OCI-LY1 (cell line): Measurements from ENCODE around the gene LRRC8D.

Experiments used
- H2AFZ ChIP-seq: fragments of 200-600 bp; sonication (generic), shearing (Covaris generic); 2 replicates; pipeline ENCODE4 v1.6.0; 2014; ENCODE audit warnings: antibody characterized with exemption, mild to moderate bottlenecking, low read length
- H3F3A ChIP-seq: fragments of 200-600 bp; sonication (generic), shearing (Covaris generic); 2 replicates; pipeline ENCODE4 v1.6.0; 2014; ENCODE audit warnings: mild to moderate bottlenecking, antibody characterized with exemption, low read length, moderate library complexity; ENCODE audit not compliant: insufficient read depth
- H3K27ac ChIP-seq: fragments of 200-600 bp; sonication (generic); 2 replicates; pipeline ENCODE4 v1.5.1; 2014; ENCODE audit warnings: low read length, mixed run types, mild to moderate bottlenecking, low read depth; ENCODE audit not compliant: poor library complexity, severe bottlenecking
- H3K27me3 ChIP-seq: fragments of 200-600 bp; sonication (generic); 2 replicates; pipeline ENCODE4 v1.6.0; 2014; ENCODE audit warnings: antibody characterized with exemption, mild to moderate bottlenecking, low read length, moderate library complexity; ENCODE audit not compliant: insufficient read depth
- H3K36me3 ChIP-seq: fragments of 200-600 bp; sonication (generic); 2 replicates; pipeline ENCODE4 v1.6.1; 2014; ENCODE audit warnings: mild to moderate bottlenecking, antibody characterized with exemption, low read length, moderate library complexity, mixed read lengths; ENCODE audit not compliant: insufficient read depth
- H3K4me1 ChIP-seq: fragments of 200-600 bp; sonication (generic); 2 replicates; pipeline ENCODE4 v1.5.1; 2014; ENCODE audit warnings: mild to moderate bottlenecking, low read length, moderate library complexity; ENCODE audit not compliant: insufficient read depth, severe bottlenecking
- H3K4me2 ChIP-seq: fragments of 200-600 bp; sonication (generic), shearing (Covaris generic); 2 replicates; pipeline ENCODE4 v1.6.1; 2014; ENCODE audit warnings: low read length
- H3K4me3 ChIP-seq: fragments of 200-600 bp; sonication (generic); 2 replicates; pipeline ENCODE4 v1.5.1; 2014; ENCODE audit warnings: low read length, low read depth, mild to moderate bottlenecking, mixed read lengths; ENCODE audit not compliant: poor library complexity, severe bottlenecking
- H3K79me2 ChIP-seq: fragments of 200-600 bp; shearing (Covaris generic); 2 replicates; pipeline ENCODE4 v1.6.1; 2016; ENCODE audit warnings: mixed run types, low read length, mixed read lengths; ENCODE audit not compliant: insufficient read depth
- H3K9ac ChIP-seq: fragments of 200-600 bp; sonication (generic), shearing (Covaris generic); 2 replicates; pipeline ENCODE4 v1.6.1; 2014; ENCODE audit warnings: mild to moderate bottlenecking, low read length, mixed read lengths
- H3K9me2 ChIP-seq: fragments of 200-600 bp; sonication (generic), shearing (Covaris generic); 2 replicates; pipeline ENCODE4 v1.6.1; 2014; ENCODE audit warnings: low read depth, mild to moderate bottlenecking, low read length, mixed read lengths
- H3K9me3 ChIP-seq: fragments of 200-600 bp; shearing (Covaris generic); 2 replicates; pipeline ENCODE4 v1.6.1; 2014; ENCODE audit warnings: low read length, mixed read lengths
- H4K20me1 ChIP-seq: fragments of 200-600 bp; sonication (generic), shearing (Covaris generic); 2 replicates; pipeline ENCODE4 v1.6.0; 2016; ENCODE audit warnings: mild to moderate bottlenecking, low read length; ENCODE audit not compliant: insufficient read depth
- EZH2 ChIP-seq: fragments of 200-600 bp; sonication (generic), shearing (Covaris generic); IDR thresholded peaks from 2 replicates; pipeline ENCODE4 v1.8.0; 2017; ENCODE audit warnings: borderline replicate concordance, mixed run types, mild to moderate bottlenecking, antibody characterized with exemption, low read length, moderate library complexity, mixed read lengths
- TF ChIP-seq, protein P1 (sequence below): fragments of 200-600 bp; sonication (generic), shearing (Covaris generic); IDR thresholded peaks from 2 replicates; pipeline ENCODE4 v1.5.1; 2017; ENCODE audit warnings: mild to moderate bottlenecking, antibody characterized with exemption, low read length, moderate library complexity, mixed read lengths

Gene LRRC8D

DNA sequence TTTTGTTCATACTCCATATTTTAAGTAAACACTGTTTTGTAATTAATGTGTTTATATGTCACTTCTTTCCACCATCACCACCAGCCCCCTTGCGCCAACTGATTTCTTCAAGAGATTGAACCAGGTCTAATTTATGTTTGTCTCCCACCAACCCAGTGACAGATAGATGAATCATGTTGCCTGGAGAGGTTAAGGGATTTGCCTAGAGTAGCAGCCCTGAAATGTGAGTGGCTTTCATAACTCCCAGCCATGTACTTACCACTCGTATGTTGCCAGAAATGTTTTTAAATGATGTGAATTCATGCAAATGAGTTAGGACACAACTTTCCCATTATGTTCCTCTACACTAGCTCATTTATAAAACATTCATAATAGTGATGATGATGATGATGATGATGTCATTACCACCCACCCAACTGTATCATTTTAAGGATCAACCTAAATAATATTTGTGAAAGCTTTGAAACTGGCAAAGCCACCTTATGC is 86.9 kb downstream of the LRRC8D start:
- Histone ChIP-seq H3K4me3 (no peak overlapping the region), H3K27ac (no peak overlapping the region), H3K9me2 (no peaks in the 10 kb centered on the region), H3K27me3 (no peaks in the 10 kb centered on the region), H3K36me3 (peaks cover 19% of the 10 kb centered on the region; the same call in 1 of the 2 replicates), H2AFZ (no peak overlapping the region), H3F3A (no peaks in the 10 kb centered on the region), H3K9me3 (no peaks in the 10 kb centered on the region), H3K79me2 (peaks cover 5% of the 10 kb centered on the region), H3K4me1 (peaks cover 19% of the 10 kb centered on the region), H3K4me2 (no peak overlapping the region), H3K9ac (no peak overlapping the region), H4K20me1 (no peaks in the 10 kb centered on the region)
- TF ChIP-seq, protein P1, sequence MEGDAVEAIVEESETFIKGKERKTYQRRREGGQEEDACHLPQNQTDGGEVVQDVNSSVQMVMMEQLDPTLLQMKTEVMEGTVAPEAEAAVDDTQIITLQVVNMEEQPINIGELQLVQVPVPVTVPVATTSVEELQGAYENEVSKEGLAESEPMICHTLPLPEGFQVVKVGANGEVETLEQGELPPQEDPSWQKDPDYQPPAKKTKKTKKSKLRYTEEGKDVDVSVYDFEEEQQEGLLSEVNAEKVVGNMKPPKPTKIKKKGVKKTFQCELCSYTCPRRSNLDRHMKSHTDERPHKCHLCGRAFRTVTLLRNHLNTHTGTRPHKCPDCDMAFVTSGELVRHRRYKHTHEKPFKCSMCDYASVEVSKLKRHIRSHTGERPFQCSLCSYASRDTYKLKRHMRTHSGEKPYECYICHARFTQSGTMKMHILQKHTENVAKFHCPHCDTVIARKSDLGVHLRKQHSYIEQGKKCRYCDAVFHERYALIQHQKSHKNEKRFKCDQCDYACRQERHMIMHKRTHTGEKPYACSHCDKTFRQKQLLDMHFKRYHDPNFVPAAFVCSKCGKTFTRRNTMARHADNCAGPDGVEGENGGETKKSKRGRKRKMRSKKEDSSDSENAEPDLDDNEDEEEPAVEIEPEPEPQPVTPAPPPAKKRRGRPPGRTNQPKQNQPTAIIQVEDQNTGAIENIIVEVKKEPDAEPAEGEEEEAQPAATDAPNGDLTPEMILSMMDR: no peak
- no peak for TF ChIP-seq EZH2

DNA sequence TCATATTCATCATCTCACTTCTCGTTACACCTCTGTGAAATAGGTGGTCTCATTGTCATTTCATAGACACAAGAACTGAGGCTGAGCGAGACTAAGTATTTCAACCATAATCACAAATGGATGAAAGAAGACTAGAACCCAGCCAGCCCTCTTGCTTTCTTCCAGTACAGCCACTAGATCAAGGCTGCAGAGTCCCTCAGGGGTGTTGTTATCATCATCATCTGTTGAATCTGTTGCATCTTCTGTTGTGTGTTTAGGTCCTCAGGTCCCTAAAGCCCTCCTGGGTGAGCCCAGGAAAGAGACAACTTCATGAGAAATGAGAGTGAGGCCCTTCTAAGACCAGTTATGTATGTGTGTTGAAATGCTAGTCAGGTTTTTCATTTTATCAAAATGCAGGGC is 87.4 kb downstream of the LRRC8D start:
- Histone ChIP-seq H3K27ac (no peak overlapping the region), H3K9ac (no peak overlapping the region), H3F3A (no peaks in the 10 kb centered on the region), H4K20me1 (no peaks in the 10 kb centered on the region), H3K4me3 (no peak overlapping the region), H3K9me2 (no peaks in the 10 kb centered on the region), H3K4me2 (no peak overlapping the region), H3K36me3 (peaks cover 14% of the 10 kb centered on the region; the same call in 1 of the 2 replicates), H3K27me3 (no peaks in the 10 kb centered on the region), H3K9me3 (no peaks in the 10 kb centered on the region), H2AFZ (no peak overlapping the region), H3K4me1 (peaks cover 19% of the 10 kb centered on the region), H3K79me2 (peaks cover 5% of the 10 kb centered on the region)
- no peak for TF ChIP-seq EZH2
- TF ChIP-seq, protein P1: no peak

DNA sequence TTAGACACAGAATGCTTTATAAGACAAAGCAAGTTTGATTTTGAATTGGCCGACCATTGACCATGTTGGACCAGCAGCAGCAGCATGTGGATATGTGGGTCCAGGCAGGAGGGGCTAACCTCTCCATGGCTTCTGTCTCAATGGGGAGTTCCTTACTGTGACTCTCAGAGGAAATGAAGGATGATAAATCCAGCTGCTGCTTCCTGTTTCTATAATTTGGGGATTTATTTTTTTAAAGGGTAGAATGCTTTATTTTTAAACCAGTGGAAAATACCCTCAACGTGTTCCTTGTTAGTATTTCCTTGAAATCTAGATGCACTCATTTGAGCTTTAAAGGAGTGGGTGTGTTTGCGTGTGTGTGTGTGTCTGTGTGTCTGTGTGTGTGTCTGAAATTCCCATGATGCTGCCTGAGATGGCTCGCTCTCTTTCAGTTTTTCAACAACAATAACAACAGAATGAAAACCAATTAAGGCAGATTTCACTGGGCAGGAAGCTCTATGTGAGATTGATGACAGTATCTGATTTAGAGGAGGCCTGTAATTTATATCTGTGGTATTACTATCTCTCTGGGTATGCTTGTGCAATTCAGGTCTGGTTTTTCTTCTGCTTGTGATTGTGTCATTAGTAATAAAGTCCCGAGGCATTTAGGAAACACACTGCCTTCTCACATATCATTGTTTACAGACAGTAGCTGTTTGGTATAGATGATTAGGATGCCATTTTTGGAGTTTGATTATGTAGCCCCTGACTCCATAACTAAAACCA is 88.0 kb downstream of the LRRC8D start:
- Histone ChIP-seq H3K9me3 (no peaks in the 10 kb centered on the region), H3K36me3 (peaks cover 14% of the 10 kb centered on the region; the same call in 1 of the 2 replicates), H3K9me2 (no peaks in the 10 kb centered on the region), H3K4me3 (no peak overlapping the region), H2AFZ (no peak overlapping the region), H3K27ac (no peak overlapping the region), H3K4me1 (peaks cover 19% of the 10 kb centered on the region), H3K79me2 (peaks cover 8% of the 10 kb centered on the region), H3K27me3 (no peaks in the 10 kb centered on the region), H4K20me1 (no peaks in the 10 kb centered on the region), H3K9ac (no peak overlapping the region), H3F3A (no peaks in the 10 kb centered on the region), H3K4me2 (no peak overlapping the region)
- TF ChIP-seq EZH2: no peak
